SH-SY5Y (cell line): ENCODE data around the gene MIER2.

Source experiments
- GATA2 ChIP-seq: IDR thresholded peaks from 2 replicates; pipeline ENCODE4 v1.6.1; 2011; ENCODE audit warnings: mild to moderate bottlenecking, low read depth, low read length
- GATA3 ChIP-seq: IDR thresholded peaks from 2 replicates; pipeline ENCODE4 v1.6.1; 2011; ENCODE audit warnings: low read depth, mild to moderate bottlenecking, low read length, moderate library complexity

Gene MIER2

GRCh38 chr19:311813-312261, 32.8 kb downstream of the MIER2 start:
- TF ChIP-seq GATA2 (no peak), GATA3 (no peak)

DNA sequence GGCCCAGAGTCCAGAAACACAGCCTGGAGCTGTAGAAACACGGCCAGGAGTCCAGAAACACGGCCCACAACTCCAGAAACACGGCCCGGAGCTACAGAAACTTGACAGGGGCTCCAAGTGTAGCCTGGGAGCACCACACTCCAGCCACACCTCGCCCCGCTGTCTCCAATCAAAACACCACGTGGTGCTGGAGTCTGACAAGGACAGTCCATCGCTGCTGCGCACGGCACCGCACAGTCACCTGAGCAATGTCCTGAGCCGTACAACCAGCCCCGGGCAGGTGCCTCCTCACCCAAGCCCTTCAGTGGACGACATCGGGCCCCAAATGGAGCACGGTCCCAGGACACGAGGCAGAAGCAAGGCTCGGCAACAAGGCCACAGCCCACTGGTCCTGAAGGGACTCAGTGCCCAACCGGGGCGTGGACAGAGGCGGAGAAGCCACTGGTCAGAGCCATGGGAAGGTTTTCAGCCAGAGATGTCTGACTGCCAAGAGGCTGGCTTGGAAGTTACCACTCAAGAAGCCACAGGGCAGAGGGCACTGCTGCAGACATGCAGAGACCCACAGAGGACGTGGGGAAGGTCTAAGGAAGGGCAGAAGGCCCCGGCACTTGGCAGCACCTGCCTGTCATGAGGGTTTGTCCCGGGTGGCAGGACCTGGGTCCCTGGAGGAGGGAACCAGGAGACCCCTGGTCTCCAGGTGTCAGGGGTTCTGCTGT, 33.7 kb downstream of the MIER2 start:
- TF ChIP-seq GATA3 (no peak), GATA2 (no peak)

DNA sequence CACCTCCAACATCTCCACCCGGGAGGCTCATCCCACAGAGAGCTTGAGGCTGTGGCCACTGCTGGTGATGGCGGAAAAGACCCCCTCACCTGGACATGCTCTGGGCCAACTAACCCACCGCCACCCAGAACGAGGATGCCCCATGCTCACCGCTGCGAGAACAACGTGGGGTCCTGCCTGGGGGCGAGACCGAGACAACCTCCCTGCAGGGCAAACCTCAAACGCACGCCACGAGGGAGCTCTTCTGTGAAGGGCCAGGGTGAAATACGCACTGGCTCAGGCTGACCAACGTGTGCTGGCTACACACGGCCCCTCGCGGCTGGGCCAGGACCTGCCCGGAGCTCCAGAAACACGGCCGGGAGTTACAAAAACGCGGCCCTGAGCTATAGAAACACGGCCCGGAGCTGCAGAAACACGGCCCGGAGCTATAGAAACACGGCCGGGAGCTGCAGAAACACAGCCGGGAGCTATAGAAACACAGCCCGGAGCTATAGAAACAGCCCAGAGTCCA, 34.4 kb downstream of the MIER2 start:
- TF ChIP-seq GATA3 = no peak

DNA sequence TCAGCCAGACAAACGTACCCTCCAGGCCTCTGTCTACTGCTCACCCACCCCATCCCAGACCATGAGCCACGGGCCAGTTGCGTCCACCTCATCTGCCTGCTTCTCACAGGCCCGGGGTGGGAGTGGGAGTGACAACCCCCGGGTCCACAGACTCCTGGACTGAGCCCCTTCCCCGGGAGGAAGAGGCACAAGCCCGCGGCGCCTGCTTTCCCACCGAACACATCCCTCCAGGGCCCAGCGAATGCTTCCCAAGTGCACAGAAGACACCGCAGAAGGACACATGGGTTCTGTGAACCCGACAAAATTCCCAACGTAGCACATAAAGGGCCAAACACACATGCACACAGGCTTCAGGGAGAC, 35.4 kb downstream of the MIER2 start:
- TF ChIP-seq GATA2 (no peak), GATA3 (no peak)

GRCh38 chr19:308471-309205, 36.0 kb downstream of the MIER2 start:
- TF ChIP-seq GATA3 = no peak
- no peak for TF ChIP-seq GATA2

GRCh38 chr19:307793-308420, 36.7 kb downstream of the MIER2 start:
- TF ChIP-seq GATA2 (no peak), GATA3 (no peak)

GRCh38 chr19:307111-307531, 37.5 kb downstream of the MIER2 start:
- TF ChIP-seq GATA2 = no peak
- no peak for TF ChIP-seq GATA3

DNA sequence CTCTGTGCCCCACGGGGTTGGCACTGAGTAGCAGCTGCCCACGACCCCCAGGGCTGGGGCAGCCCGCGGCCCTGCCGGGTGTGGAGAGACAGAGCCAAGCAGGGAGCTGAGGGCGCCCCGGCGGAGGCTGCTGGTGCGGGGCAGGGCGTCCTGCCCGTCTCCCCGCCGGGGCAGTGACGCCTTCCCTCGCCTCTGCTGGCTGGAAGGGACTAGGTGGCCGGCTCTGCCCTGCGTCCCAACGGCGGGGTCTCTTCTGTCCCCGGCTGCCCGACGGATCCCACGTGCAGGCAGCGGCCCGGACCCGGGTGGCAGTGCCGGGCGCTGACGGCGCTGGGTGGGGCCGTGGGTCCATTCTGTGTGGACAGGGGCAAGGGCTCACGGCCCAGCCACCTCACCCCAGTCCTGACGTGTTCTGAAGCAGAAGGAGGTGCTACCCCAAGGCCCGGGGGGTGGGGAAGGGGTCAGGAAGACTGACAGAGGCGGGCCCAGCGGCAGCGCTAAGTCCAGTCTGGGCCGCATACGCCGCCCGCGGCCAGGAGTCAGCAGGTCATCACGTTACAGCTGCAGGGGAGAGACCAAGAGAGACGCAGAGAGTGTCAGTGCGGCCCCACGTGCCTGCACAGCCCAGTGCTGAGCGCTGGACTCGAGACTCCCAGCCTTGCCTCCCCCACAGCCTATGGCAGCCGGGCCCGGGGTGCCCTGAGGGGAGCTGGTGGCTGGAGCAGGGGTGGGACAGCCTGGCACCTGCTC, 38.3 kb downstream of the MIER2 start:
- TF ChIP-seq GATA3 (no peak), GATA2 (no peak)

- no peak for TF ChIP-seq GATA3
Observed at GRCh38 chr19:305240-306150, 39.1 kb downstream of the MIER2 start.

GRCh38 chr19:296476-297225, 47.9 kb downstream of the MIER2 start:
- no peak for TF ChIP-seq GATA3
- no peak for TF ChIP-seq GATA2

DNA sequence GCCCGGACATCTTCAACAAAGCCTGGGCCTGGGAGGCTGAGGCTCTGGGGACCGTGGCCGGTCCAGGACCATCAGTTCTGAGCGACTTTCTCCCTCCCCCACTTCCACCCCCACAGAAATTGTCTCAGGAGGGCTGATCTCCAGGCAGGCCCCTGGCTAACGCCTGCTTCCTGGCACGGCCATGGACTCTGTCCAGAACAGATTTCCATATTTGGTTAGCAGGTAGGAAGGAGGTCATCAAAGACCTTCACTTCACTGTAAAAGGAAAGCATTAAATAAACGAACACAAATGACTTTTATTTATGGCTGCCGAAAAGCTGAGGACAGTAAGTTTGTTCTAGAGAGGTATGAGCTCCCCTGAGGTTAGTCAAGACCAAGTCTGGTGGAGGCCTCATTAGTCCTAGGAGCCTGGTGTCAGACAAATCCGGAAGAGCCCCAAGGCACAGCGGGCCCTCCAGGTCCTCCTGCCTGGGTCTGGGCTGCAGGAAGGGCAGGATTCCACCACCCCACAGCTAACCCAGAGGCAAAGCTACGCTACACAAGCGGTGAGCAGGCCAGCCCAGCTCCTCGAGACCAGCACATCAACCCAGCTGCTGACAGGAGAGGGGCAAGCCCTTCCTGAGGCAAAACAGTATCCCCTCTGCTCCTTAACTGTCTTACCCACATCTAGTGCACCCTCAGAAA, 48.8 kb downstream of the MIER2 start:
- TF ChIP-seq GATA2 (no peak), GATA3 (no peak)

DNA sequence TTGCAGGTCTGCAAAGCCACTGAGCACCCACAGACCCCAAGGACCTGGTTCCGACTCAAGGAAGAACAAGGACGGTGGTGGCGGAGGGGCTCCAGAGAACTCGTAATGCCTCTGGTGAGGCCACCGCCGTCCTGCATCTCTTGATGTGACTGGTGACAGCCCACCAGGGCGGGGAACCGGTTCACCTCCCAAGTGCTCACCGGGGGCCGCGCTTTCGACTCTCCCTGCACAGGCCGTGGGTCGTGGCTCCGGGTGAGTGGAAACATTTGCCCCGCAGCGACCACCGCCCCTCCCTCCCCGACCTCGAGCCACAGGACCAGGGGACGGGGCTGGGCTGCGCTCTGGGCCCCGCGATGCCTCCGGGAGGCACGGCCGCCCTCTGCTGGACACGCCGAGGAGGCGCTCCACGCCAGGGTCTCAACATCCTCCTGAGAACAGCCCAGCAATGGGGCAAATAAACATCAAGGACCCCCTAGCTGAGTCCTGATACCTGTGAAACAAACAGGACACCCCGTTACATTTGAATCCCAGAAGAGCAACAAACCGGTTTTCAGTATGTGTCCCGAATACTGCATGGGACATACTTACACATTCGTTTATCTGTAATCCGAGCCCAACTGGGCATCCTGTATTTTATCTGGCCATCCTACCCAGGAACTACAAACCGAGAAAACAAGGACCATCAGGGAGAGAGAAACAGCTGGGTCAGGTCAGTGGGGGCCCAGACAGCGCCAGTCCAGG, 49.5 kb downstream of the MIER2 start:
- TF ChIP-seq GATA2 (no peak), GATA3 (no peak)
